ENCODE measurements around the gene ZNF292.
A peak's percentile ranks its signal among the peaks of the same experiment; 100 is the strongest.
"Not testable (repeated sequence)": the region's sequence is repeated elsewhere in the genome, so short reads cannot be mapped to it uniquely, and the experiment has no call there.

Gene ZNF292

GRCh38 chr6:87164004-87164403, 8.6 kb downstream of the ZNF292 start:
- no peak for DNase-seq

- DNase-seq, result no peak
These were observed 9.1 kb downstream of the ZNF292 start for GRCh38 chr6:87164506-87164905.

- DNase-seq, result no peak
These were observed 9.8 kb downstream of the ZNF292 start for GRCh38 chr6:87165185-87165584.

GRCh38 chr6:87171938-87172633, 16.7 kb downstream of the ZNF292 start:
- no peak for DNase-seq

- DNase-seq, result no peak
These were observed 18.8 kb downstream of the ZNF292 start for GRCh38 chr6:87174078-87174579.

- no peak for DNase-seq
These were observed 21.1 kb downstream of the ZNF292 start for GRCh38 chr6:87176493-87176892.

GRCh38 chr6:87180105-87180728, 24.9 kb downstream of the ZNF292 start:
- DNase-seq, result no peak

GRCh38 chr6:87181903-87182302, 26.5 kb downstream of the ZNF292 start:
- no peak for DNase-seq

GRCh38 chr6:87182321-87182720, 27.0 kb downstream of the ZNF292 start:
- DNase-seq, result no peak

- no peak for DNase-seq
These were observed 27.6 kb downstream of the ZNF292 start for GRCh38 chr6:87182940-87183339.

- no peak for DNase-seq
These were observed 28.3 kb downstream of the ZNF292 start for GRCh38 chr6:87183687-87184086.

GRCh38 chr6:87184762-87185250, 29.4 kb downstream of the ZNF292 start:
- peak; percentile 6 for DNase-seq

GRCh38 chr6:87196275-87196842, 41.0 kb downstream of the ZNF292 start:
- DNase-seq, result no peak

GRCh38 chr6:87197547-87197946, 42.2 kb downstream of the ZNF292 start:
- DNase-seq, result no peak

GRCh38 chr6:87198022-87198810, 42.9 kb downstream of the ZNF292 start:
- not testable (repeated sequence) for DNase-seq

GRCh38 chr6:87199787-87200186, 44.4 kb downstream of the ZNF292 start:
- DNase-seq, result no peak

- DNase-seq, result no peak
These were observed 45.3 kb downstream of the ZNF292 start for GRCh38 chr6:87200469-87201175.

GRCh38 chr6:87203448-87204023, 48.2 kb downstream of the ZNF292 start:
- no peak for DNase-seq

- DNase-seq, result no peak
These were observed 54.4 kb downstream of the ZNF292 start for GRCh38 chr6:87209812-87210211.

GRCh38 chr6:87210979-87211378, 55.6 kb downstream of the ZNF292 start:
- no peak for DNase-seq

GRCh38 chr6:87212596-87212995, 57.2 kb downstream of the ZNF292 start:
- DNase-seq, result no peak

GRCh38 chr6:87213364-87213763, 58.0 kb downstream of the ZNF292 start:
- no peak for DNase-seq

Measured in SHP77 treated with DMSO at 0.1 percent for 48 hours (cell line).